ENCODE data around the gene ZNF385C.

DNA sequence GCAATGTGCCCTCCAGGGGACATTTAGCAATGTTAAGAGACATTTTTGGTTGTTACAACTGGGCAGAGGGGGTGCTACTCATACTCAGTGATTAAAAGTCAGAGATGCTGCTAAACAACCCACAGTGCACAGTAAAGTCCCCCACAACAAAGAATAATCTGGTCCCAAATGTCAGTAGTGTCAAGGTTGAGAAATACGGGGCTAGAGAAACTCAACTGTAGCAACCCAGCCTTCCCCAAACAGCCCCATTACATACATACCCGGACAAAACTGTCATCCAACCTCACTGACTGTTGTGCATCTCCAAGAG lies 101.5 kb downstream of the ZNF385C start:
- TF ChIP-seq TAF1 (IDR thresholded peaks at IDR 0.05; ENCODE audit: low read depth, low read length): no peak
- no peak for TF ChIP-seq POLR2AphosphoS5 (IDR thresholded peaks at IDR 0.05; ENCODE audit: low read depth, low read length)
- no peak for TF ChIP-seq POLR2A (IDR thresholded peaks at IDR 0.05; ENCODE audit: low read depth, low read length)

Data from GM12891 (cell line).